ENCODE measurements around the gene OTUD5. TPM values are rescaled to one million over a fixed set of nuclear protein-coding genes. Genes with fewer than 3 reads are reported as not detected.

Gene OTUD5
- total RNA-seq, 1 donor, result 26.0 TPM

- DNase-seq (ENCODE audit: low read depth), result no peak
Observed at GRCh38 chrX:48919360-48919841, 38.0 kb downstream of the OTUD5 start.

GRCh38 chrX:48918643-48919340 is 38.6 kb downstream of the OTUD5 start, which contains the start of gene PIM2:
Gene PIM2 (minus strand): TSS chrX:48919024. CDS start chrX:48918834, 190 bp downstream.
- no peak for TF ChIP-seq CTCF (IDR thresholded peaks at IDR 0.05; ENCODE audit: insufficient read depth, low read length)
- peak; percentile 39 for DNase-seq (ENCODE audit: low read depth)
- H3K4me3 ChIP-seq (ENCODE audit: low read depth, low read length), result peak within 1 kb of the TSS; percentile 54

More at GRCh38 chrX:48919360-48919841, 38.0 kb downstream of the OTUD5 start:
- no peak for TF ChIP-seq CTCF (IDR thresholded peaks at IDR 0.05; ENCODE audit: insufficient read depth, low read length)
- no peak overlapping the region for H3K4me3 ChIP-seq (ENCODE audit: low read depth, low read length)

- TF ChIP-seq CTCF (IDR thresholded peaks at IDR 0.05; ENCODE audit: insufficient read depth, low read length), result no peak
- no peak for DNase-seq (ENCODE audit: low read depth)
- peak overlapping the region; percentile 54 for H3K4me3 ChIP-seq (ENCODE audit: low read depth, low read length)
Observed at GRCh38 chrX:48918301-48918642, 39.1 kb downstream of the OTUD5 start.

GRCh38 chrX:48917139-48918001 is 40.0 kb downstream of the OTUD5 start:
- TF ChIP-seq CTCF (IDR thresholded peaks at IDR 0.05; ENCODE audit: insufficient read depth, low read length), result peak; percentile 81
- DNase-seq (ENCODE audit: low read depth), result peak; percentile 86
- H3K4me3 ChIP-seq (ENCODE audit: low read depth, low read length), result no peak overlapping the region

GRCh38 chrX:48914593-48915493 is 42.6 kb downstream of the OTUD5 start:
- no peak for DNase-seq (ENCODE audit: low read depth)

More at GRCh38 chrX:48914593-48915493, 42.6 kb downstream of the OTUD5 start:
- H3K4me3 ChIP-seq (ENCODE audit: low read depth, low read length), result no peak overlapping the region
- TF ChIP-seq CTCF (IDR thresholded peaks at IDR 0.05; ENCODE audit: insufficient read depth, low read length), result no peak
